SJCRH30 (cell line): ENCODE results near the gene PGAM1. TPM values are rescaled to one million over a fixed set of nuclear protein-coding genes. Genes with fewer than 3 reads are reported as not detected.
A peak's percentile ranks its signal among the peaks of the same experiment; 100 is the strongest.

Experiments
- DNase-seq, 2 experiments: peaks; one replicate each; pipeline ENCODE4 v3.0.0-alpha.2; 2015 to 2020
- H3K27ac ChIP-seq: fragments of 250-450 bp; sonication (Bioruptor Pico); 2 replicates; pipeline ENCODE4 v1.5.1; 2020; ENCODE audit warnings: mild to moderate bottlenecking, moderate library complexity
- H3K27me3 ChIP-seq: fragments of 250-450 bp; sonication (Bioruptor Pico); 2 replicates; pipeline ENCODE4 v1.5.1; 2020; ENCODE audit warnings: mild to moderate bottlenecking, moderate library complexity
- H3K36me3 ChIP-seq: fragments of 250-450 bp; sonication (Bioruptor Pico); 2 replicates; pipeline ENCODE4 v1.5.1; 2020; ENCODE audit warnings: mild to moderate bottlenecking, moderate library complexity
- H3K4me1 ChIP-seq: fragments of 250-450 bp; sonication (Bioruptor Pico); 2 replicates; pipeline ENCODE4 v1.5.1; 2020; ENCODE audit warnings: mild to moderate bottlenecking, moderate library complexity
- H3K4me3 ChIP-seq: fragments of 250-450 bp; sonication (Bioruptor Pico); 2 replicates; pipeline ENCODE4 v1.5.1; 2020; ENCODE audit warnings: mild to moderate bottlenecking, moderate library complexity
- H3K9me3 ChIP-seq: fragments of 250-450 bp; sonication (Bioruptor Pico); replicated peaks from 2 replicates; pipeline ENCODE4 v1.5.1; 2020; ENCODE audit warnings: mild to moderate bottlenecking, moderate library complexity
- total RNA-seq: library from RNA; depleted of rRNA; stranded (reverse); fragments of >200 nt; shearing (Covaris generic); gene quantifications from 2 replicates; pipeline ENCODE4 v1.2.3, GENCODE V29; 2014; rRNA removed

PGAM1 gene
- total RNA-seq = 515 and 519 TPM in 2 replicates

GRCh38 chr10:97425964-97426775, at the start of gene PGAM1:
PGAM1 (plus strand) TSS chr10:97426191; CDS start chr10:97426308, 117 bp downstream.
- Histone ChIP-seq H3K9me3 (no peaks in the 10 kb centered on the region), H3K4me3 (peak within 1 kb of the TSS; percentile 90), H3K36me3 (peaks cover 31% of the 10 kb centered on the region), H3K27ac (peak within 1 kb of the TSS; percentile 87), H3K27me3 (no peaks in the 10 kb centered on the region), H3K4me1 (peaks cover 7% of the 10 kb centered on the region; the same call in 1 of the 2 replicates)
- DNase-seq = peak; percentile 94 to 97

DNA sequence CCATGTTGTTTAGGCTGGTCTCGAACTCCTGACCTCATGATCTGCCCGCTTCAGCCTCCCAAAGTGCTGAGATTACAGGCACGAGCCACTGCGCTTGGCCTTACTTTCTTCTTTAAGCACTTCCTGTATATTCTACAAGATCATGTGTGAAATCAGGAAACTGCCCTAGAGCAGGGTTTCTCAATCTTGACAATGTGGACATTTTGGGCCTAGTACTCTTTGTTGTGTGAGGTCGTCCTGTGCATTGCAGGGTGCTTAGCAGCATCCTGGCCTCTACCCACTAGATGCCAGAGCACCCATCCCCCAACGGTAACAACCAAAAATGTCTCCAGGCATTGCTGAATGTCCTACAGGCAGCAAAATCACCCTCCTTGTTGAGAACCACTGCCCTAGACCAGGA, 49.6 kb upstream of the PGAM1 start:
- Histone ChIP-seq H3K4me1 (no peaks in the 10 kb centered on the region), H3K4me3 (no peak overlapping the region), H3K27ac (no peak overlapping the region), H3K36me3 (peaks cover 52% of the 10 kb centered on the region), H3K9me3 (no peaks in the 10 kb centered on the region), H3K27me3 (no peaks in the 10 kb centered on the region)
- DNase-seq = no peak

DNA sequence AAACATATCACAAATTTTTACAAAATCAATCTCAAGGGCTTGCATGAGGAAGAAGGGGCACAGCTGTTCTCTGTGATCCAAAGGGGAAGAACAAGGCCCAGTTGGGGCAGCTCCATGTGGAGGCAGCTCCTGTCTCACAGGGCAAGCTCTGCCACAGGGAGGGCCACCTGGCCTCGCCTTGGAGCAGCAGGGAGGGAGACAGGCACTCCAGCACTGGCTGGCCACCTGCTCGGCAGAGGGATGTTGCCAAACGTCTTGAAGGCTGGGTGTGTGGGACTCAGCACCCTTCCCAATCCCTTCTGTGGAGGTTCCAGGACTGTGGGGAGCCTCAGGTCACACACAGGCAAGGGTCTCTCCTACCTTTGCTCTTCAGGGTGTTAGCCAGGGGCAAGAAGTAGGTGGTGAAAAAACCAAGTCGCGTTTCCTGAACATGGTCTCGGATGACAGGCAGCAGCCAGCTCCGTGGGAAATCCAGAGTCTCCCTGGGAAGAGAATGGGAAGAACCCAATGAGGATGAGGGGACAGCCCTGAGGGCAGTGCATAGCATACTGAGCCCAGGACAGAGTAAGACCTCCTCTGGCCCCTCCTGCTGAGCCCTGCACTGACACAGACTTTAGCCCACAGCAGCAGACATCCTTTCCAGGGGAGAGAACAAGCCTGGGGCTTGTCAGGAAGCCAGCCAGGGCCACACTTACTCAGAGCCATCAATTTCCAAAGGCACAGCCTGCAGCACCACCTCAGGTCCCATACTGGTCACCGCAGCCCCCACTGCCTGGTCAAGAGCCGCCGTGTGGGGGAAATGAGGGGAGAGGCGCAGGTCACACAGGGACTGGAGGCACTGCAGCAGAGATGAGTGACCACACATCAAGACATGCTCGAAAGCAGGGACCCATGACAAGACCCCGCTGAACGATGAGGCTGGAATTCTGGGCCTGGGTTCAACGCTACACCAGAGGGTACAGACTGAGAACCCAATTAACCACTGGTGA, 46.8 kb upstream of the PGAM1 start:
- no peak for DNase-seq
- H3K36me3 ChIP-seq = peaks cover 31% of the 10 kb centered on the region
- no peaks in the 10 kb centered on the region for H3K27me3 ChIP-seq
- no peak overlapping the region for H3K4me3 ChIP-seq
- H3K9me3 ChIP-seq = no peaks in the 10 kb centered on the region
- H3K27ac ChIP-seq = no peak overlapping the region
- no peaks in the 10 kb centered on the region for H3K4me1 ChIP-seq

- peaks cover 28% of the 10 kb centered on the region for H3K36me3 ChIP-seq
- no peaks in the 10 kb centered on the region for H3K27me3 ChIP-seq
- no peaks in the 10 kb centered on the region for H3K9me3 ChIP-seq
- H3K4me3 ChIP-seq = no peak overlapping the region
- no peaks in the 10 kb centered on the region for H3K4me1 ChIP-seq
- no peak overlapping the region for H3K27ac ChIP-seq
- DNase-seq = no peak
These were observed 45.5 kb upstream of the PGAM1 start for GRCh38 chr10:97380516-97380915.

DNA sequence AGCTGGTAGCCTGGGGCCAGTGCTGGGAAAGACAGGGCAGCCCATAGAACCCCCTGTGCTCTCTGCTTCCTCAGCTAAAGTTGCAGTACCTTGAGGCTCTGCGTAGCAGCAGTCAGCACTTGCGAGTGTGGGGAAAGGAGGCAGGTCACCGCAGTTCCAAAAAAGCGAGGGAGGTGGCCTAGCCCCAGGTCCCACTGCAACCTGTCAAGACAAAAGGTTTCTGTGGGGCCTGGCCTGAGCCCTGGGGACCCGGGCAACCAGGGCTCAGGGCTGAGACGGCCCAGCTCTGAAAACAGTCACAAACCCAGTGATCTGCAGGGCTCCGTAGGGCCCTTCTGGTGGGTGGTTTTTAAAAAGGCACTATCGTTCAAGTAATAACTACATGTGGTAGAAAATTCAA, 44.4 kb upstream of the PGAM1 start:
- DNase-seq = no peak
- Histone ChIP-seq H3K4me3 (no peak overlapping the region), H3K9me3 (no peaks in the 10 kb centered on the region), H3K27ac (no peak overlapping the region), H3K4me1 (no peaks in the 10 kb centered on the region), H3K27me3 (no peaks in the 10 kb centered on the region), H3K36me3 (peaks cover 28% of the 10 kb centered on the region)

DNA sequence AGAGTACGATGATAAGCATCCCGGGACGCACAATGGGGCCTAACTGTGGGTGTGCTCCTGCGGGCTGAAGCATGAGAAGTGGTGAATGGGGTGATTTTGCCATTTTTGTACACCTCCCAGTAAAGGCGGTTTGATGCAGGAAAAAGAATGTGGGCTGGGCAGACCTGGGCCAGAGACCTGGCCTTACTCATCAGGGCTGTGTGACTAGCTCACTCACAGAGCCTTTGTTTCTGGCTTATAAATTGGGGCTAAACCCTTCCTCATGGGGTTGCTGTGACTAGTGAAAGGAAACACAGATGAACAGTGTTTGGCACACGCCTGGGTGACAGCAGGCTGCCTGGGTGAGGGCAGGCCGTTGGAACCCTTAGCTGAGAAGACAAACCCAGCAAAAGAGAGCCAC, 42.8 kb upstream of the PGAM1 start:
- peaks cover 28% of the 10 kb centered on the region for H3K36me3 ChIP-seq
- H3K4me1 ChIP-seq = no peaks in the 10 kb centered on the region
- no peak overlapping the region for H3K27ac ChIP-seq
- no peaks in the 10 kb centered on the region for H3K27me3 ChIP-seq
- H3K4me3 ChIP-seq = no peak overlapping the region
- no peak for DNase-seq
- no peaks in the 10 kb centered on the region for H3K9me3 ChIP-seq

- Histone ChIP-seq H3K4me1 (no peaks in the 10 kb centered on the region), H3K36me3 (peaks cover 25% of the 10 kb centered on the region), H3K27me3 (no peaks in the 10 kb centered on the region), H3K9me3 (no peaks in the 10 kb centered on the region), H3K4me3 (no peak overlapping the region), H3K27ac (no peak overlapping the region)
- DNase-seq = no peak
These were observed 41.8 kb upstream of the PGAM1 start for GRCh38 chr10:97384156-97384555.

GRCh38 chr10:97384641-97385040, 41.4 kb upstream of the PGAM1 start:
- Histone ChIP-seq H3K4me1 (no peaks in the 10 kb centered on the region), H3K9me3 (no peaks in the 10 kb centered on the region), H3K4me3 (no peak overlapping the region), H3K27ac (no peak overlapping the region), H3K36me3 (peaks cover 29% of the 10 kb centered on the region), H3K27me3 (no peaks in the 10 kb centered on the region)
- no peak for DNase-seq

GRCh38 chr10:97385565-97385964, 40.4 kb upstream of the PGAM1 start:
- DNase-seq = no peak
- no peaks in the 10 kb centered on the region for H3K4me1 ChIP-seq
- no peak overlapping the region for H3K27ac ChIP-seq
- no peak overlapping the region for H3K4me3 ChIP-seq
- no peaks in the 10 kb centered on the region for H3K9me3 ChIP-seq
- no peaks in the 10 kb centered on the region for H3K27me3 ChIP-seq
- H3K36me3 ChIP-seq = peaks cover 38% of the 10 kb centered on the region

- no peak for DNase-seq
- H3K9me3 ChIP-seq = no peaks in the 10 kb centered on the region
- no peaks in the 10 kb centered on the region for H3K4me1 ChIP-seq
- no peak overlapping the region for H3K4me3 ChIP-seq
- no peaks in the 10 kb centered on the region for H3K27me3 ChIP-seq
- no peak overlapping the region for H3K27ac ChIP-seq
- peaks cover 40% of the 10 kb centered on the region for H3K36me3 ChIP-seq
These were observed 37.8 kb upstream of the PGAM1 start for GRCh38 chr10:97388152-97388551.

DNA sequence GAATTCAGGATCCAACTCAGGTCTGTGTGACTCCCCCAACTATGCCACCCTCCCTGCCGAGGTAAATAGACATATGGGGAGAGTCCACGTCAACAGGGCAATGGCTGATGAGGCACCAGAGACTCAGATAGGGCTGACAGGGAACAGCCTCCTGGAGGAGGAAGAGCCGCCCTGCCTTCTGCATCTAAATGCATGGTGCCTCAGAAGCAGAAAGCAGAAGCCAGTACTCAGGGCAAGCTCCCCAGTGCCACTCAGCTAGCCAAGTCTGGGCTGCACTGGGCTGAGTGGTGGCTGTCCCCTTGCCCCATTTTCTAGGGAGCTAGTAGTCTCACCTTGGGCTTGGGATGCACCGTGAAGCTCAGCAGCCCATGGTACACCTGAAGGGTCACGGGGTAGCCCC, 35.9 kb upstream of the PGAM1 start:
- Histone ChIP-seq H3K4me3 (no peak overlapping the region), H3K27ac (no peak overlapping the region), H3K27me3 (no peaks in the 10 kb centered on the region), H3K9me3 (no peaks in the 10 kb centered on the region), H3K4me1 (no peaks in the 10 kb centered on the region), H3K36me3 (peaks cover 46% of the 10 kb centered on the region)
- no peak for DNase-seq

GRCh38 chr10:97393034-97393573, 32.9 kb upstream of the PGAM1 start:
- no peak for DNase-seq
- H3K27me3 ChIP-seq = no peaks in the 10 kb centered on the region
- peaks cover 57% of the 10 kb centered on the region for H3K36me3 ChIP-seq
- no peaks in the 10 kb centered on the region for H3K4me1 ChIP-seq
- H3K9me3 ChIP-seq = no peaks in the 10 kb centered on the region
- no peak overlapping the region for H3K27ac ChIP-seq
- no peak overlapping the region for H3K4me3 ChIP-seq

DNA sequence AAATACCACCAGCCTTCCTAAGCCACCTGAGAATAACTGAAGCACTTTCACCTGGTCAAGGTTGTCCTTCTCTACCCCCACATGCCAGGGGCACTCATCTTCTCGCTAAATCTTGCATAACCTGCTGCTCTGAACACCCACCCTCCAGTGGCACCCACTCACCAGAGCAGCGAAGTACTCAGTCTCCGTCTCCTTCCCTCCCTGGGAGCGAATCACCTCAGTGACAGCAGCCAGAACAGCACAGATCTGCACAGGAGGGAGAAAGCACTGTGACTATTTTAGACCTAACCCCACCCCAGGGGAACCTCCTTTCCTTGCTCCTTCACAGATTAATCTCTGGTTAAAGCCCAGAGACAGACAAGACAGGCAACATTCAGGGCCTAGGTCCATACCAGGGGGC, 29.9 kb upstream of the PGAM1 start:
- H3K4me1 ChIP-seq = 0 out of 2 replicates have a peak, but pooled peaks cover 2% of the 10 kb centered on the region
- H3K27ac ChIP-seq = no peak overlapping the region
- no peak overlapping the region for H3K4me3 ChIP-seq
- no peaks in the 10 kb centered on the region for H3K27me3 ChIP-seq
- H3K9me3 ChIP-seq = no peaks in the 10 kb centered on the region
- DNase-seq = no peak
- peaks cover 38% of the 10 kb centered on the region for H3K36me3 ChIP-seq

- no peaks in the 10 kb centered on the region for H3K27me3 ChIP-seq
- DNase-seq = peak; percentile 81 to 84
- peak overlapping the region; percentile 49 for H3K27ac ChIP-seq
- H3K4me1 ChIP-seq = 0 out of 2 replicates have a peak, but pooled peaks cover 2% of the 10 kb centered on the region
- no peaks in the 10 kb centered on the region for H3K9me3 ChIP-seq
- H3K4me3 ChIP-seq = peak overlapping the region; percentile 82
- H3K36me3 ChIP-seq = peaks cover 23% of the 10 kb centered on the region
These were observed 26.0 kb upstream of the PGAM1 start for GRCh38 chr10:97399843-97400545.
